Caco-2 (cell line): ENCODE measurements around the gene PPM1F. TPM values are rescaled to one million over a fixed set of nuclear protein-coding genes. Genes with fewer than 3 reads are reported as not detected.

Source experiments
- BruUV-seq: library from RNA; stranded (reverse); fragments of 400-500 nt; replicated peaks from 2 replicates; lab custom pipeline; 2021; lab: Mats Ljungman, UMichigan
- CTCF ChIA-PET: fragments of 300-600 bp; sonication (Branson Sonifier 250); formaldehyde crosslinking; loops from one replicate; lab custom pipeline; 2022; ENCODE audit warnings: antibody characterized with exemption; lab: Charles Lee
- POLR2A ChIA-PET: fragments of 300-600 bp; sonication (Branson Sonifier 250); formaldehyde crosslinking; loops from one replicate; lab custom pipeline; 2022; ENCODE audit warnings: antibody characterized with exemption; lab: Charles Lee
- DNase-seq, 2 experiments: peaks; one replicate each; pipeline versions ENCODE4 v3.0.0 to v3.0.0-alpha.2; 2020 to 2022
- H3K27me3 ChIP-seq: replicated peaks from 2 replicates; pipeline ENCODE4 v1.6.0; 2011; ENCODE audit warnings: low read length; ENCODE audit not compliant: control insufficient read depth, insufficient read depth
- H3K36me3 ChIP-seq: 2 replicates; pipeline ENCODE4 v1.5.1; 2011; ENCODE audit warnings: low read length; ENCODE audit not compliant: control insufficient read depth, insufficient read depth
- H3K4me1 ChIP-seq: fragments of 250-450 bp; sonication (Bioruptor Pico); 2 replicates; pipeline ENCODE4 v1.5.1; 2020; ENCODE audit warnings: mild to moderate bottlenecking
- H3K4me3 ChIP-seq: 2 replicates; pipeline ENCODE4 v1.5.1; 2011; ENCODE audit warnings: low read depth, mild to moderate bottlenecking, control low read depth, low read length
- H3K9me3 ChIP-seq: fragments of 250-450 bp; sonication (Bioruptor Pico); 2 replicates; pipeline ENCODE4 v1.5.1; 2020; ENCODE audit warnings: mild to moderate bottlenecking, moderate library complexity
- H3K27ac Mint-ChIP-seq: one replicate; pipeline ENCODE4 v1.8.0; 2022; ENCODE audit warnings: mixed read lengths; ENCODE audit not compliant: unreplicated experiment
- H3K27me3 Mint-ChIP-seq: one replicate; pipeline ENCODE4 v1.8.0; 2022; ENCODE audit warnings: mixed read lengths; ENCODE audit not compliant: insufficient read depth, unreplicated experiment
- H3K36me3 Mint-ChIP-seq: one replicate; pipeline ENCODE4 v1.8.0; 2022; ENCODE audit warnings: mild to moderate bottlenecking, mixed read lengths; ENCODE audit not compliant: insufficient read depth, unreplicated experiment
- H3K4me1 Mint-ChIP-seq: one replicate; pipeline ENCODE4 v1.8.0; 2022; ENCODE audit warnings: low read depth, mixed read lengths; ENCODE audit not compliant: unreplicated experiment
- H3K4me3 Mint-ChIP-seq: one replicate; pipeline ENCODE4 v1.8.0; 2022; ENCODE audit warnings: mild to moderate bottlenecking, moderate library complexity, mixed read lengths; ENCODE audit not compliant: unreplicated experiment
- H3K9me3 Mint-ChIP-seq: one replicate; pipeline ENCODE4 v1.8.0; 2022; ENCODE audit warnings: mixed read lengths; ENCODE audit not compliant: unreplicated experiment
- CTCF ChIP-seq, 2 experiments: fragments of 200-600 bp in 1 of 2; IDR thresholded peaks; 1 replicate in 1 of 2; 2 replicates in 1 of 2; pipeline versions ENCODE4 v1.5.1 to v1.8.0; 2011 to 2022; ENCODE audit warnings: antibody characterized with exemption in 1 of 2, control low read depth in 1 of 2, inconsistent platforms in 1 of 2, low read depth in 1 of 2, low read length in 1 of 2, mild to moderate bottlenecking in 1 of 2, moderate library complexity in 1 of 2; ENCODE audit not compliant: insufficient read depth in 1 of 2, severe bottlenecking in 1 of 2, unreplicated experiment in 1 of 2
- intact Hi-C: fragments of 100-400 bp; cut with micrococcal nuclease; formaldehyde crosslinking; loops from one replicate; pipeline ENCODE4 v1.10.0; 2022; ENCODE audit not compliant: unreplicated experiment
- total RNA-seq: library from RNA; stranded (reverse); gene quantifications from 2 replicates; pipeline ENCODE4 v1.2.3, GENCODE V29; 2022

PPM1F gene
- total RNA-seq, 1 experiment from 2014 or later: 25.8 TPM

GRCh38 chr22:21961886-21962654 lies 9.4 kb upstream of the PPM1F start:
- TF ChIP-seq CTCF (IDR thresholded peaks at IDR 0.05; ENCODE audit: insufficient read depth in 1 of 2, low read depth in 1 of 2, low read length in 1 of 2, severe bottlenecking in 1 of 2, unreplicated experiment in 1 of 2): no peak
- H3K4me1 ChIP-seq: no peaks in the 10 kb centered on the region
- BruUV-seq: no TSS peak
- no peaks in the 10 kb centered on the region for H3K9me3 ChIP-seq
- intact Hi-C loops: no loop called here
- Mint-ChIP-seq H3K9me3 (no peaks in the 10 kb centered on the region), H3K27ac (no peak overlapping the region), H3K36me3 (peaks cover 34% of the 10 kb centered on the region), H3K4me3 (no peak overlapping the region), H3K4me1 (no peaks in the 10 kb centered on the region), H3K27me3 (no peaks in the 10 kb centered on the region)
- no peak overlapping the region for H3K4me3 ChIP-seq
- DNase-seq: no peak
- H3K27me3 ChIP-seq: no peaks in the 10 kb centered on the region
- POLR2A ChIA-PET: no interaction called here
- CTCF ChIA-PET: no interaction called here
- no peaks in the 10 kb centered on the region; the same call in 1 of the 2 replicates for H3K36me3 ChIP-seq

GRCh38 chr22:21961127-21961867 lies 8.6 kb upstream of the PPM1F start:
- BruUV-seq: no TSS peak
- intact Hi-C loops: no loop called here
- DNase-seq: no peak
- Mint-ChIP-seq H3K4me3 (no peak overlapping the region), H3K9me3 (no peaks in the 10 kb centered on the region), H3K27me3 (no peaks in the 10 kb centered on the region), H3K4me1 (no peaks in the 10 kb centered on the region), H3K27ac (no peak overlapping the region), H3K36me3 (peaks cover 28% of the 10 kb centered on the region)
- H3K9me3 ChIP-seq: no peaks in the 10 kb centered on the region
- no peaks in the 10 kb centered on the region; the same call in 1 of the 2 replicates for H3K36me3 ChIP-seq
- no peaks in the 10 kb centered on the region for H3K27me3 ChIP-seq
- H3K4me3 ChIP-seq: no peak overlapping the region
- POLR2A ChIA-PET: no interaction called here
- H3K4me1 ChIP-seq: no peaks in the 10 kb centered on the region
- no peak for TF ChIP-seq CTCF (IDR thresholded peaks at IDR 0.05; ENCODE audit: insufficient read depth in 1 of 2, low read depth in 1 of 2, low read length in 1 of 2, severe bottlenecking in 1 of 2, unreplicated experiment in 1 of 2)
- CTCF ChIA-PET: no interaction called here

GRCh38 chr22:21960200-21961126 lies 7.8 kb upstream of the PPM1F start:
- H3K9me3 Mint-ChIP-seq: no peaks in the 10 kb centered on the region
- H3K4me3 Mint-ChIP-seq: no peak overlapping the region
- H3K27ac Mint-ChIP-seq: no peak overlapping the region
- no peaks in the 10 kb centered on the region for H3K9me3 ChIP-seq
- no peak overlapping the region for H3K4me3 ChIP-seq
- no peak for TF ChIP-seq CTCF (IDR thresholded peaks at IDR 0.05; ENCODE audit: insufficient read depth in 1 of 2, low read depth in 1 of 2, low read length in 1 of 2, severe bottlenecking in 1 of 2, unreplicated experiment in 1 of 2)
- no TSS peak for BruUV-seq
- H3K36me3 ChIP-seq: no peaks in the 10 kb centered on the region; the same call in 1 of the 2 replicates
- CTCF ChIA-PET: no interaction called here
- peaks cover 28% of the 10 kb centered on the region for H3K36me3 Mint-ChIP-seq
- no peaks in the 10 kb centered on the region for H3K27me3 ChIP-seq
- no peaks in the 10 kb centered on the region for H3K4me1 Mint-ChIP-seq
- DNase-seq: no peak
- H3K27me3 Mint-ChIP-seq: no peaks in the 10 kb centered on the region
- H3K4me1 ChIP-seq: no peaks in the 10 kb centered on the region
- intact Hi-C loops: no loop called here
- POLR2A ChIA-PET: no interaction called here
